ENCODE results near the gene NDUFAF7.

- TF ChIP-seq POLR2AphosphoS2 (IDR thresholded peaks at IDR 0.05; ENCODE audit: low read length) (no peak), CTCF (IDR thresholded peaks at IDR 0.05 in 2 of 3, conservative IDR thresholded peaks at IDR 0.05 in 1 of 3; ENCODE audit: insufficient read depth in 2 of 3, low read depth in 1 of 3, low read length in 3 of 3) (no peak), FOXO4 (CRISPR knock-in tag; IDR thresholded peaks at IDR 0.05) (no peak)
Measured at GRCh38 chr2:37271376-37272067, 40.1 kb downstream of the NDUFAF7 start.

All from K562 (cell line).